ENCODE measurements around the gene HNF4A. TPM values are rescaled to one million over a fixed set of nuclear protein-coding genes. Genes with fewer than 3 reads are reported as not detected.

Gene HNF4A
- total RNA-seq, 4 donors from 2014 or later: 173 to 471 (median 252) TPM

DNA sequence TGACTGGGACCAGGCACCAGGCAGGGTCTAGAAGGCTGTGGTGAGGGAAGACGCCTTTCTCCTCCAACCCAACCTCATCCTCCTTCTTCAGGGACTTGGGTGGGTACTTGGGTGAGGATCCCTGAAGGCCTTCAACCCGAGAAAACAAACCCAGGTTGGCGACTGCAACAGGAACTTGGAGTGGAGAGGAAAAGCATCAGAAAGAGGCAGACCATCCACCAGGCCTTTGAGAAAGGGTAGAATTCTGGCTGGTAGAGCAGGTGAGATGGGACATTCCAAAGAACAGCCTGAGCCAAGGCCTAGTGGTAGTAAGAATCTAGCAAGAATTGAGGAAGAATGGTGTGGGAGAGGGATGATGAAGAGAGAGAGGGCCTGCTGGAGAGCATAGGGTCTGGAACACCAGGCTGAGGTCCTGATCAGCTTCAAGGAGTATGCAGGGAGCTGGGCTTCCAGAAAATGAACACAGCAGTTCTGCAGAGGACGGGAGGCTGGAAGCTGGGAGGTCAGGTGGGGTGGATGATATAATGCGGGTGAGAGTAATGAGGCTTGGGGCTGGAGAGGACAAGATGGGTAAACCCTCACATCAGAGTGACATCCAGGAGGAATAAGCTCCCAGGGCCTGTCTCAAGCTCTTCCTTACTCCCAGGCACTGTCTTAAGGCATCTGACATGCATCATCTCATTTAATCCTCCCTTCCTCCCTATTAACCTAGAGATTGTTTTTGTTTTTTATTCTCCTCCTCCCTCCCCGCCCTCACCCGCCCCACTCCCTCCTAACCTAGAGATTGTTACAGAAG is 75.0 kb downstream of the HNF4A start:
- intact Hi-C loops (cut with DNase I; ENCODE audit: low total_unique reads) (loop anchor here (5.0 kb wide), 1 partner anchor 558 kb away; no protein-coding TSS in a partner anchor), in situ Hi-C loops (cut with MboI; ENCODE audit: low pct_ligation_motif_present in 1 of 4, low pct_unique_long_range_greater_than_20kb in 1 of 4, low sequenced_read_pairs in 3 of 4) (no loop called here)
- H3K4me3 ChIP-seq: no peak overlapping the region
- H3K27ac ChIP-seq: peak overlapping the region in 3 of 4 donors; percentile 1 to 43 (median 15)
- no peaks in the 10 kb centered on the region for H3K27me3 ChIP-seq
- H3K4me1 ChIP-seq: peaks cover 0 to 20% (median 12%) of the 10 kb centered on the region in 4 donors
- H3K36me3 ChIP-seq: no peaks in the 10 kb centered on the region
- WGBS, 2 donors (ENCODE audit: low coverage in 1 of 2): 84 to 92% methylated on average over 3 to 7 of the region's 7 CpGs
- no peak for DNase-seq
- no peaks in the 10 kb centered on the region for H3K9me3 ChIP-seq
- TF ChIP-seq EP300 (IDR thresholded peaks at IDR 0.05; ENCODE audit: low read depth) (no peak), POLR2AphosphoS5 (IDR thresholded peaks at IDR 0.05) (peak in 1 of 3 donors; percentile 28), POLR2A (IDR thresholded peaks at IDR 0.05) (no peak)

- intact Hi-C loops (cut with DNase I; ENCODE audit: low total_unique reads): loop anchor here (5.0 kb wide), 1 partner anchor 559 kb away; no protein-coding TSS in a partner anchor
- no peaks in the 10 kb centered on the region for H3K36me3 ChIP-seq
Measured at GRCh38 chr20:44431118-44431501, 75.6 kb downstream of the HNF4A start.

GRCh38 chr20:44431502-44432234 is 76.2 kb downstream of the HNF4A start:
- Histone ChIP-seq H3K4me3 (no peak overlapping the region), H3K9me3 (no peaks in the 10 kb centered on the region), H3K36me3 (no peaks in the 10 kb centered on the region), H3K4me1 (peaks cover 0 to 30% (median 21%) of the 10 kb centered on the region in 4 donors), H3K27ac (peak overlapping the region in 3 of 4 donors; percentile 43 to 89 (median 60)), H3K27me3 (no peaks in the 10 kb centered on the region)
- TF ChIP-seq POLR2A (IDR thresholded peaks at IDR 0.05) (peak; percentile 27), EP300 (IDR thresholded peaks at IDR 0.05; ENCODE audit: low read depth) (no peak), POLR2AphosphoS5 (IDR thresholded peaks at IDR 0.05) (peak in 1 of 3 donors; percentile 20)
- TF ChIP-seq, protein P1, sequence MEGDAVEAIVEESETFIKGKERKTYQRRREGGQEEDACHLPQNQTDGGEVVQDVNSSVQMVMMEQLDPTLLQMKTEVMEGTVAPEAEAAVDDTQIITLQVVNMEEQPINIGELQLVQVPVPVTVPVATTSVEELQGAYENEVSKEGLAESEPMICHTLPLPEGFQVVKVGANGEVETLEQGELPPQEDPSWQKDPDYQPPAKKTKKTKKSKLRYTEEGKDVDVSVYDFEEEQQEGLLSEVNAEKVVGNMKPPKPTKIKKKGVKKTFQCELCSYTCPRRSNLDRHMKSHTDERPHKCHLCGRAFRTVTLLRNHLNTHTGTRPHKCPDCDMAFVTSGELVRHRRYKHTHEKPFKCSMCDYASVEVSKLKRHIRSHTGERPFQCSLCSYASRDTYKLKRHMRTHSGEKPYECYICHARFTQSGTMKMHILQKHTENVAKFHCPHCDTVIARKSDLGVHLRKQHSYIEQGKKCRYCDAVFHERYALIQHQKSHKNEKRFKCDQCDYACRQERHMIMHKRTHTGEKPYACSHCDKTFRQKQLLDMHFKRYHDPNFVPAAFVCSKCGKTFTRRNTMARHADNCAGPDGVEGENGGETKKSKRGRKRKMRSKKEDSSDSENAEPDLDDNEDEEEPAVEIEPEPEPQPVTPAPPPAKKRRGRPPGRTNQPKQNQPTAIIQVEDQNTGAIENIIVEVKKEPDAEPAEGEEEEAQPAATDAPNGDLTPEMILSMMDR (IDR thresholded peaks at IDR 0.05): no peak
- 64% methylated on average over 9 of the region's 11 CpGs; no CpG with 5 or more reads in 1 of the 2 donors for WGBS, 2 donors (ENCODE audit: low coverage in 1 of 2)
- DNase-seq: no peak
- in situ Hi-C loops (cut with MboI; ENCODE audit: low pct_ligation_motif_present in 1 of 4, low pct_unique_long_range_greater_than_20kb in 1 of 4, low sequenced_read_pairs in 3 of 4) (no loop called here), intact Hi-C loops (cut with DNase I; ENCODE audit: low total_unique reads) (loop anchor here (5.0 kb wide), 1 partner anchor 559 kb away; no protein-coding TSS in a partner anchor)

More at GRCh38 chr20:44431118-44431501, 75.6 kb downstream of the HNF4A start:
- Histone ChIP-seq H3K27me3 (no peaks in the 10 kb centered on the region), H3K9me3 (no peaks in the 10 kb centered on the region), H3K4me1 (peaks cover 0 to 24% (median 17%) of the 10 kb centered on the region in 4 donors), H3K4me3 (no peak overlapping the region), H3K27ac (peak overlapping the region in 2 of 4 donors; percentile 43 to 60)
- 20 to 51% methylated on average over 1 to 4 of the region's 4 CpGs for WGBS, 2 donors (ENCODE audit: low coverage in 1 of 2)
- in situ Hi-C loops (cut with MboI; ENCODE audit: low pct_ligation_motif_present in 1 of 4, low pct_unique_long_range_greater_than_20kb in 1 of 4, low sequenced_read_pairs in 3 of 4): no loop called here
- TF ChIP-seq EP300 (IDR thresholded peaks at IDR 0.05; ENCODE audit: low read depth): no peak
- DNase-seq: no peak

DNA sequence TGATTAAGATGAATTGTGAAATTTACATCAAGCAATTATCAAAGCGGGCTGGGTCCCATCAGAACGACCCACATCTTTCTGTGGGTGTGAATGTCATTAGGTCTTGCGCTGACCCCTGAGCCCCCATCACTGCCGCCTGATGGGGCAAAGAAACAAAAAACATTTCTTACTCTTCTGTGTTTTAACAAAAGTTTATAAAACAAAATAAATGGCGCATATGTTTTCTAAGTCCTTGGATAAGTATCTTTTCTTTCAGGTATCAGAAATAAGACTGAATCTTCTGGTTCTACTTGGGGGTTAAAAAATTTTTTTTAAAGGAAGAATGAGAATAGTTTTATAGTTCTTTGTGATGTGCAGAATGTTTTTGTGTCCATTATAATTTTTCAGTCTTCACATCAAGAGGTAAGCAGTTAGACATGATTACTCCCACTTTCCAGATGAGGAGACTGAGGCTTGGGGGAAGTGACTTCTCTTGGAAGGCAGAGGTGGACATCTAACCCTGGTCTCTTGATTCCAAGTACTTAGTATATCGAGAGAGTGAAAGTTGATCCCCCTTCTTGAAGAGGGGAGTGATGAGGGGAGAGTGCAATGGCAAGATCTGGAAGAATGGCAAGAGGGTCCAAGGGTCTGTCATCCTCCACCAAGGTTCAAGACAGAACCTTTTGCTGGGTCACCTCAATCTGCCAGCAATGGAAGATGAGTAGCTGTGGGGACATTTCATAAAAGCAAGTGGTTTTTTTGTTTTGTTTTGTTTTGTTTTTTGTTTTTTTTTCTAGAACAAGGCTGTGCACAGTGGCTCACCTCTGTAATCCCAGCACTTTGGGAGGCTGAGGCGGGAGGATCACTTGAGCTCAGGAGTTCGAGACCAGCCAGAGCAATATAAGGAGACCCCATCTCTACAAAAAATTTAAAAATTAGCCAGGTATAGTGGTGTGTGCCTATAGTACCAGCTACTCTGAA is 77.4 kb downstream of the HNF4A start:
- H3K4me3 ChIP-seq: no peak overlapping the region
- intact Hi-C loops (cut with DNase I; ENCODE audit: low total_unique reads) (loop anchor here (5.0 kb wide), 1 partner anchor 561 kb away; no protein-coding TSS in a partner anchor), in situ Hi-C loops (cut with MboI; ENCODE audit: low pct_ligation_motif_present in 1 of 4, low pct_unique_long_range_greater_than_20kb in 1 of 4, low sequenced_read_pairs in 3 of 4) (no loop called here)
- no peaks in the 10 kb centered on the region for H3K9me3 ChIP-seq
- H3K4me1 ChIP-seq: peaks cover 0 to 33% (median 21%) of the 10 kb centered on the region in 4 donors
- 72 to 74% methylated on average over 8 of the region's 8 CpGs for WGBS, 2 donors (ENCODE audit: low coverage in 1 of 2)
- H3K27ac ChIP-seq: peak overlapping the region; percentile 79 to 89 (median 86)
- H3K36me3 ChIP-seq: no peaks in the 10 kb centered on the region
- TF ChIP-seq POLR2A (IDR thresholded peaks at IDR 0.05): no peak
- no peak for TF ChIP-seq POLR2AphosphoS5 (IDR thresholded peaks at IDR 0.05)
- TF ChIP-seq EP300 (IDR thresholded peaks at IDR 0.05; ENCODE audit: low read depth): no peak
- TF ChIP-seq, protein P1 (IDR thresholded peaks at IDR 0.05): no peak
- H3K27me3 ChIP-seq: no peaks in the 10 kb centered on the region
- no peak for DNase-seq
